Measurements from ENCODE around the gene RIMBP2. TPM values are rescaled to one million over a fixed set of nuclear protein-coding genes. Genes with fewer than 3 reads are reported as not detected.

RIMBP2 gene
- total RNA-seq, 4 donors from 2014 or later = 0.22 to 1.4 (median 1.2) TPM; not detected in 1

DNA sequence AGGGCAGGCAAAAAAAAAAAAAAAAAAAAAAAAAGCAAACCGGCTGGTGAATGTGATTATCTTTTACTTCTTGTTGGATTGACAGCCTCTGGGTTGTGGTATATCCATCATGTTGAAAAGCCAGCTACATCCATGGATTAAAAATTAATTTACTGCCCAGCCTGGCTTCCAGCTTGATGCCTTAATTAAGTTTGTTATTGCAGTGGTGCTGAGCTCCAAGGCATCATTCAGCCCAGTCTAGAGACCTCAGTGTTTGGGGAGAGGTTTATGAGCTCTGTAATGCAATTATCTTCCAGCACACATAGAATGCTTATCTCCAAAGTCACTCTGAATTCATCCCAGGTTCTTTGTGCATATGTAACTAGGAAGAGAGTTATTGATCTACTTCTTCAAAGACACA, 114.8 kb downstream of the RIMBP2 start:
- no peak for DNase-seq (ENCODE audit: low spot score in 2 of 2)
- WGBS, 2 donors = 65 to 77% methylated on average over 1 of the region's 1 CpG

DNA sequence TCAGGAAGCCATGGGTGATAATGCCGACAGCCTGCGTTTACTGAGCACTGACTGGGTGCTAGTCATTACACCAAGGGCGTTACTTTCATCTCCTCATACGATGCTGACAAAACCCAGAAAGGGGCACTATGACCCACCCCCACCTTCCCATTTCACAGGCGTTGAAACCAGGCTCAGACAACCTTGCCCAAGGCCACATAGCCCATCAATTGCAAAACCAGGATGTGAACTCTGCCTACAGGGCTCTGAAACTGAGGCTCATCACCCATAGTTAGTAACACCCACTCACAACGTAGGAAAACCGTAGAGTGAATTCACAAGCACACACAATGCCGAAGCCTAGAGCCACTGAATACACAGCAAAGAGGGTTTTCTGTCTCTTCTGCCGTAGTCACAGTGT, 119.9 kb downstream of the RIMBP2 start:
- Histone ChIP-seq H3K36me3 (no peaks in the 10 kb centered on the region), H3K4me3 (no peak overlapping the region), H3K27ac (no peak overlapping the region), H3K4me1 (no peaks in the 10 kb centered on the region), H3K27me3 (no peaks in the 10 kb centered on the region), H3K9me3 (peaks cover 0 to 29% (median 2%) of the 10 kb centered on the region in 4 donors)
- TF ChIP-seq EP300 (IDR thresholded peaks at IDR 0.05) = no peak
- no peak for TF ChIP-seq POLR2A (IDR thresholded peaks at IDR 0.05)
- TF ChIP-seq, protein P1, sequence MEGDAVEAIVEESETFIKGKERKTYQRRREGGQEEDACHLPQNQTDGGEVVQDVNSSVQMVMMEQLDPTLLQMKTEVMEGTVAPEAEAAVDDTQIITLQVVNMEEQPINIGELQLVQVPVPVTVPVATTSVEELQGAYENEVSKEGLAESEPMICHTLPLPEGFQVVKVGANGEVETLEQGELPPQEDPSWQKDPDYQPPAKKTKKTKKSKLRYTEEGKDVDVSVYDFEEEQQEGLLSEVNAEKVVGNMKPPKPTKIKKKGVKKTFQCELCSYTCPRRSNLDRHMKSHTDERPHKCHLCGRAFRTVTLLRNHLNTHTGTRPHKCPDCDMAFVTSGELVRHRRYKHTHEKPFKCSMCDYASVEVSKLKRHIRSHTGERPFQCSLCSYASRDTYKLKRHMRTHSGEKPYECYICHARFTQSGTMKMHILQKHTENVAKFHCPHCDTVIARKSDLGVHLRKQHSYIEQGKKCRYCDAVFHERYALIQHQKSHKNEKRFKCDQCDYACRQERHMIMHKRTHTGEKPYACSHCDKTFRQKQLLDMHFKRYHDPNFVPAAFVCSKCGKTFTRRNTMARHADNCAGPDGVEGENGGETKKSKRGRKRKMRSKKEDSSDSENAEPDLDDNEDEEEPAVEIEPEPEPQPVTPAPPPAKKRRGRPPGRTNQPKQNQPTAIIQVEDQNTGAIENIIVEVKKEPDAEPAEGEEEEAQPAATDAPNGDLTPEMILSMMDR (IDR thresholded peaks at IDR 0.05) = no peak
- DNase-seq (ENCODE audit: low spot score in 2 of 2) = no peak
- WGBS, 2 donors = 69 to 74% methylated on average over 9 of the region's 9 CpGs

More for the DNA sequence above, 114.8 kb downstream of the RIMBP2 start:
- no peak overlapping the region for H3K27ac ChIP-seq
- no peaks in the 10 kb centered on the region for H3K36me3 ChIP-seq
- no peak overlapping the region for H3K4me3 ChIP-seq
- no peaks in the 10 kb centered on the region for H3K27me3 ChIP-seq
- no peaks in the 10 kb centered on the region for H3K4me1 ChIP-seq
- peaks cover 0 to 25% (median 2%) of the 10 kb centered on the region in 4 donors for H3K9me3 ChIP-seq
- TF ChIP-seq, protein P1 (IDR thresholded peaks at IDR 0.05) = no peak
- no peak for TF ChIP-seq POLR2A (IDR thresholded peaks at IDR 0.05)
- TF ChIP-seq EP300 (IDR thresholded peaks at IDR 0.05) = no peak

DNA sequence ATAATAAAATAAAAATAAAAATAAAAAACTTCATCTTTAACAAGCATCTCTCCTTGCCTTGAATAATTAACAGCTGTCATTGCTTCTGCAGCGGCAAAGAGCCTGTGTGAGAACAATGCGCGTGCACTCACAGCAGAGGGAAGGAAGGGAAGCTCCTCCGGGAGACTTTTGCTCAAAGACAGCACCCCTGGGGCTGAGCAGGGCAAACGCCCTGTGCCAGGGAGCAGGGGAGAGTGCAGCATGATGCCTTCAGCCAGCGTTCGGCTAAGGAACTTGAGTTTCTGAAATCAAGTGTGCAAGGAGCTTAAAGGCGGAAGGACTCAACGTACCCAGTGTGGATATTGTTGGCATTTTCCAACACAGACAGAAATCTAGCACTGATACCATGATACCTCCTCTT, 120.5 kb downstream of the RIMBP2 start:
- no peaks in the 10 kb centered on the region for H3K4me1 ChIP-seq
- no peaks in the 10 kb centered on the region for H3K27me3 ChIP-seq
- no peak overlapping the region for H3K27ac ChIP-seq
- no peak overlapping the region for H3K4me3 ChIP-seq
- no peak for DNase-seq (ENCODE audit: low spot score in 2 of 2)
- H3K9me3 ChIP-seq = peaks cover 0 to 29% (median 2%) of the 10 kb centered on the region in 4 donors
- H3K36me3 ChIP-seq = no peaks in the 10 kb centered on the region
- 80 to 82% methylated on average over 9 of the region's 9 CpGs for WGBS, 2 donors
- TF ChIP-seq EP300 (IDR thresholded peaks at IDR 0.05) (no peak), POLR2A (IDR thresholded peaks at IDR 0.05) (no peak)
- TF ChIP-seq, protein P1 (IDR thresholded peaks at IDR 0.05) = no peak

DNA sequence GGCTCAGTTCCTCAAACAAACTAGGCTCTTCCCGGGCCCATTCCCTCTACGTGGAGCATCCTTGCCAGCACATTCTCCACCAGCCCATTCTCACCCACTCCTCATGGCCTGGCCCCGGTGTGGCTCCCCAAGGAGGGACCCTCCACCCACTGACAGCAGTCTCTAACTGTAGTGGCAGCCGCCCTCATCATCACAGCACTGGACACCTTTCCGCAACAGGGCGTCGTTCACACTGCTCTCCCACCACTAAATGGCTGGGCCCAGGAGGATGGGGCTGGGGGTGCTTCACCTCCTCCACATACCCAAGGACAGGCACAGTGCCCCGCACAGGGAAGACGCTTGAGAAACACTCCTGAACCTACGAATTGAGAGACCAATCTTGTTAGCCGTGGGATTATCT, 123.0 kb downstream of the RIMBP2 start:
- WGBS, 2 donors = 74 to 85% methylated on average over 10 to 11 of the region's 11 CpGs
- no peaks in the 10 kb centered on the region for H3K36me3 ChIP-seq
- H3K4me3 ChIP-seq = no peak overlapping the region
- peaks cover 0 to 19% (median 2%) of the 10 kb centered on the region in 4 donors for H3K9me3 ChIP-seq
- DNase-seq (ENCODE audit: low spot score in 2 of 2) = no peak
- no peak overlapping the region for H3K27ac ChIP-seq
- no peaks in the 10 kb centered on the region for H3K4me1 ChIP-seq
- TF ChIP-seq POLR2A (IDR thresholded peaks at IDR 0.05) (no peak), EP300 (IDR thresholded peaks at IDR 0.05) (no peak)
- TF ChIP-seq, protein P1 (IDR thresholded peaks at IDR 0.05) = no peak
- no peaks in the 10 kb centered on the region for H3K27me3 ChIP-seq

DNA sequence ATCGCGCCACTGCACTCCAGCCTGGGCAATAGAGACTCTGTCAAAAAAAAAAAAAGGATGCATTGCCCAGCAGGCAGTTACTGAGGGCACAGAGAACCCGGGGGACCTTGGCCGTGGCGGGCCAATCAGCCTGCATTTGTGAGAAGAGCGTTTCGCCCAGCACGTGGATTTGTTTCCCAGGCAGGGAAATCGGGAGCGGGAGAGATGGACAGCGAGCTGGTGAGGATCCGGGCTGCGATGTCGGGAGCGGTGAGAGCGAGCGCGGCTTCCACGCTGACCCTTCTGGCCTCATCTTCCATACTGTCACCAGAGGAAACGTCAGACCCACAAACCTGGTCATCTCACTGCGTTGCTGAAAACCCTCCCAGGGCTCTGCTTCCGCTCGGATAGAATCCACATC, 123.5 kb downstream of the RIMBP2 start:
- H3K27ac ChIP-seq = no peak overlapping the region

More for the DNA sequence above, 123.5 kb downstream of the RIMBP2 start:
- H3K4me3 ChIP-seq = no peak overlapping the region
- no peak for DNase-seq (ENCODE audit: low spot score in 2 of 2)
- H3K27me3 ChIP-seq = no peaks in the 10 kb centered on the region
- 89 to 93% methylated on average over 23 of the region's 23 CpGs for WGBS, 2 donors
- no peaks in the 10 kb centered on the region for H3K36me3 ChIP-seq
- no peaks in the 10 kb centered on the region for H3K4me1 ChIP-seq
- TF ChIP-seq POLR2A (IDR thresholded peaks at IDR 0.05) = no peak
- TF ChIP-seq EP300 (IDR thresholded peaks at IDR 0.05) = no peak
- TF ChIP-seq, protein P1 (IDR thresholded peaks at IDR 0.05) = no peak
- peaks cover 0 to 15% (median 2%) of the 10 kb centered on the region in 4 donors for H3K9me3 ChIP-seq

Data from tibial nerve (tissue), 4 donors.